GM12801 (cell line): ENCODE data around the gene LCLAT1.

Experiments
- CTCF ChIP-seq: IDR thresholded peaks from one replicate; pipeline ENCODE4 v1.5.1; 2011; ENCODE audit warnings: control low read depth; ENCODE audit not compliant: insufficient read length; ENCODE audit errors: extremely low read depth

The LCLAT1 gene

GRCh38 chr2:30584116-30584515 lies 137.1 kb downstream of the LCLAT1 start:
- no peak for TF ChIP-seq CTCF

- TF ChIP-seq CTCF: no peak
These were observed 141.9 kb downstream of the LCLAT1 start for GRCh38 chr2:30588994-30589393.

GRCh38 chr2:30590407-30590806 lies 143.4 kb downstream of the LCLAT1 start:
- no peak for TF ChIP-seq CTCF

GRCh38 chr2:30591186-30591585 lies 144.1 kb downstream of the LCLAT1 start:
- TF ChIP-seq CTCF: no peak

GRCh38 chr2:30601375-30601774 lies 154.3 kb downstream of the LCLAT1 start:
- no peak for TF ChIP-seq CTCF

- no peak for TF ChIP-seq CTCF
These were observed 158.2 kb downstream of the LCLAT1 start for GRCh38 chr2:30605197-30605596.

- TF ChIP-seq CTCF: no peak
These were observed 161.6 kb downstream of the LCLAT1 start for GRCh38 chr2:30608643-30609042.

- no peak for TF ChIP-seq CTCF
These were observed 164.5 kb downstream of the LCLAT1 start for GRCh38 chr2:30611583-30611982.
